ENCODE data around the gene KLHL18. TPM values are rescaled to one million over a fixed set of nuclear protein-coding genes. Genes with fewer than 3 reads are reported as not detected.

KLHL18 gene
- total RNA-seq, 4 donors from 2014 or later = 32.7 to 51.0 (median 44.5) TPM

- peak overlapping the region; percentile 94 for H3K4me3 ChIP-seq (ENCODE audit: low read depth, poor library complexity, severe bottlenecking)
- peak; percentile 86 to 97 for DNase-seq (ENCODE audit: low spot score in 2 of 2)
- intact Hi-C loops (cut with DNase I; ENCODE audit: low total_unique reads) = no loop called here
- 3 to 4% methylated on average over 43 to 44 of the region's 44 CpGs for WGBS, 2 donors
- TF ChIP-seq POLR2A (IDR thresholded peaks at IDR 0.05) (no peak), CTCF (IDR thresholded peaks at IDR 0.05) (no peak)
Measured at GRCh38 chr3:47381317-47382157, 98.8 kb downstream of the KLHL18 start.

GRCh38 chr3:47384425-47384824, 101.7 kb downstream of the KLHL18 start:
- no peak overlapping the region for H3K4me3 ChIP-seq (ENCODE audit: low read depth, poor library complexity, severe bottlenecking)
- intact Hi-C loops (cut with DNase I; ENCODE audit: low total_unique reads) = no loop called here
- no peak for TF ChIP-seq CTCF (IDR thresholded peaks at IDR 0.05)
- TF ChIP-seq POLR2A (IDR thresholded peaks at IDR 0.05) = no peak
- WGBS, 2 donors = 78 to 86% methylated on average over 4 of the region's 4 CpGs
- no peak for DNase-seq (ENCODE audit: low spot score in 2 of 2)

GRCh38 chr3:47385007-47385406, 102.3 kb downstream of the KLHL18 start:
- DNase-seq (ENCODE audit: low spot score in 2 of 2) = no peak
- H3K4me3 ChIP-seq (ENCODE audit: low read depth, poor library complexity, severe bottlenecking) = no peak overlapping the region
- TF ChIP-seq POLR2A (IDR thresholded peaks at IDR 0.05) (no peak), CTCF (IDR thresholded peaks at IDR 0.05) (no peak)
- intact Hi-C loops (cut with DNase I; ENCODE audit: low total_unique reads) = no loop called here
- 81 to 85% methylated on average over 4 of the region's 4 CpGs for WGBS, 2 donors

GRCh38 chr3:47385796-47386195, 103.1 kb downstream of the KLHL18 start:
- H3K4me3 ChIP-seq (ENCODE audit: low read depth, poor library complexity, severe bottlenecking) = no peak overlapping the region
- no peak for TF ChIP-seq CTCF (IDR thresholded peaks at IDR 0.05)
- TF ChIP-seq POLR2A (IDR thresholded peaks at IDR 0.05) = no peak
- WGBS, 2 donors = 60 to 81% methylated on average over 2 of the region's 2 CpGs
- intact Hi-C loops (cut with DNase I; ENCODE audit: low total_unique reads) = no loop called here
- no peak for DNase-seq (ENCODE audit: low spot score in 2 of 2)

GRCh38 chr3:47392933-47393332, 110.2 kb downstream of the KLHL18 start:
- intact Hi-C loops (cut with DNase I; ENCODE audit: low total_unique reads) = no loop called here
- H3K4me3 ChIP-seq (ENCODE audit: low read depth, poor library complexity, severe bottlenecking) = no peak overlapping the region
- no peak for TF ChIP-seq POLR2A (IDR thresholded peaks at IDR 0.05)
- no peak for TF ChIP-seq CTCF (IDR thresholded peaks at IDR 0.05)
- WGBS, 2 donors = 97 to 100% methylated on average over 3 of the region's 3 CpGs
- DNase-seq (ENCODE audit: low spot score in 2 of 2) = no peak

Data from lower leg skin (tissue), 4 donors.